Measurements from ENCODE around the gene SPATA3.
"Not testable (repeated sequence)": the region's sequence is repeated elsewhere in the genome, so short reads cannot be mapped to it uniquely, and the experiment has no call there.

The SPATA3 gene

DNA sequence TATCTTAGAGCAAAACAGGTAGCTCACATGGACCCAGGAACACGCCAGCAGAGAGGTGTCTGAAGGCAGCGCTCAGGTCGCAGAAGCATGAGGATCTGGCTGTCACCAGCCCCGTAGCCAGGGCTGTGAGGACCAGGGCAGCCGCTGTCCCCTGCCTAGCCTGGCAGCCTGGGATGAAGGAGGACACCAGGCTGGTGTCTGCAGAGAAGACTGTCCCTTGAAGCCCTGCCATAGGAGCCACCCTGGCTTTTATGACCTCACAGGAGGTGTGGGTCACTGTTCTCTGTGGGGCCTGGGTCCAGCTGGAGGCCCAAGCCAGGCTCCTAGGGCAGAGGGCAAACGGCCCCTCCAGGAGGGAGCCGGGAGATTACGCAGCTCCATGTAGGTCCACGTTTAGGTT, at the start of gene SPATA3:
SPATA3 (plus strand) TSS at position 301 of the 400 bp plus-strand sequence. CDS start 113 bp downstream, outside the sequence.
- no peak for DNase-seq

DNA sequence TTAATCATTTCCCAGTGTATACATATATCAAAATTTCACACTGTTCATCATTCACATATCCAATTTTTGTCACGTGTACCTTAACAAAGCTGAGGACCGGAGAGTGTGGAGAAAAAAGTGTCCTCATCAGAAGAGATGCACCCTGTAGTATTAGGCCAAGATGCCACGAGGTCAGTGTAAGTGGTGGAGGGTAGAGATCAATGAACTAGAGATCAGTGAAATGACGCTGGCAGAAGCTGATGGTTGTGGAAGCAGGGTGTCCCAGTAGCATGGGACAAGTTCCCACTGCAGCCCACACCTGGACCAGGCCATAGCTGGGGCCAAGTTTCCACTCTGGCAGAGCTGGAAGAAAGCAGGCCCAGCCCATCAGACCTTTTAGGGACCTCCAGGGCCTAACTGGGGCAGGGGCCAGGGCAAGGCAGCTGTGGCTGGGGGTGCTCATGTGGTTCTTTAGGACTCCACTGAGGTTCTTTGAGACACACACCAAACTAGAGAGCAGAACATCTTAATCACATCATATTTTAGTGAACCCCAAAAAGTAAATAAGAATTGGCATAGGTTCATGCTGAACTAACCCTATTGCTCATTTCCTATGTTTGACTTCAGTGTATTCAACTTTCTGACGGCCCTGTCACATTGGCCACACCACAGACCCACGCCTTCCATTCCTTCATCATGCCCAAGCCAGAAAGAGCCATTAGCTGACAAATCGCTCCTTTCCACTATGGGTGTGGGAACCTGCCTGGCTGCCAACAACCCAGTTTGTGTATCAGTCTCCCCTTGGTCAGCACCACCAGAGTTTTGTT, 49.3 kb upstream of the SPATA3 start:
- no peak for DNase-seq

DNA sequence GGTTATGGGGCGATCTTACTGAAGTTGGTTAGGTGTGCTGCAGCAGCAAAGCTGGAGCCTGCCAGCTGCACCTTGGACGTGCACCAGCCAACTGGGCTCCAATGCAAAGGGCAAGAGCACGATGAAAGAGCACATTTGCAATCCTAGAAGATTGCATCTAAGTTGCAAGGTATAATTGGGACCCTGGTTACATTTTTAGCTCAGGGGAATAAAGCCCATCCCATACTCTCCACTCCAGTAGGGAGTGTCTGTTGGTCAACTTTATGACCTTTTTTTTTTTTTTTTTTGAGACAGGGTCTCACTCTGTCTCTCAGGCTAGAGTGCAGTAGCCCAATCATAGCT, 48.7 kb upstream of the SPATA3 start:
- no peak for DNase-seq

DNA sequence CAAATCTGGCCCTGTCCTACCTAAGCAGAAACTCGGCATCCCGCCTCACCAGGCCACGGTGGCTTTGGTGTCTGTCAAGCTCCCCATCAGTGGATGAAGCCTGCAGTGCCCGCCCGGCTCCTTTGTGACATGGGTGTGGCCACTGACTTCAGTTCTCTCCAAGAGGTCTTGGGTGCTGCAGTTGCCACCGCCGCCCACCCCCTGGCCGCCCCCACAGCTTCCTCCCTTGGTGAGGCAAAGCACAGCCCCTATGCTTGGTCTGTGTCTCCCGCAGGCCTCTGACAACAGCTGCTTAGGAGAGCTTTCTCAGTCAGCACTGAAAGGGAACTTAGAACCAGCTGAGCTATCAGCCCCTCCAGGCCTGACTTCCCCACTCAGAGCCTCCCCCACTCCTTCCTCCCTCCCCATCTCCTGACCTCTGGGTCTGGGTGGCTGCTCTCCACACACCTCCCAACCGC, 48.0 kb upstream of the SPATA3 start:
- DNase-seq = no peak

DNA sequence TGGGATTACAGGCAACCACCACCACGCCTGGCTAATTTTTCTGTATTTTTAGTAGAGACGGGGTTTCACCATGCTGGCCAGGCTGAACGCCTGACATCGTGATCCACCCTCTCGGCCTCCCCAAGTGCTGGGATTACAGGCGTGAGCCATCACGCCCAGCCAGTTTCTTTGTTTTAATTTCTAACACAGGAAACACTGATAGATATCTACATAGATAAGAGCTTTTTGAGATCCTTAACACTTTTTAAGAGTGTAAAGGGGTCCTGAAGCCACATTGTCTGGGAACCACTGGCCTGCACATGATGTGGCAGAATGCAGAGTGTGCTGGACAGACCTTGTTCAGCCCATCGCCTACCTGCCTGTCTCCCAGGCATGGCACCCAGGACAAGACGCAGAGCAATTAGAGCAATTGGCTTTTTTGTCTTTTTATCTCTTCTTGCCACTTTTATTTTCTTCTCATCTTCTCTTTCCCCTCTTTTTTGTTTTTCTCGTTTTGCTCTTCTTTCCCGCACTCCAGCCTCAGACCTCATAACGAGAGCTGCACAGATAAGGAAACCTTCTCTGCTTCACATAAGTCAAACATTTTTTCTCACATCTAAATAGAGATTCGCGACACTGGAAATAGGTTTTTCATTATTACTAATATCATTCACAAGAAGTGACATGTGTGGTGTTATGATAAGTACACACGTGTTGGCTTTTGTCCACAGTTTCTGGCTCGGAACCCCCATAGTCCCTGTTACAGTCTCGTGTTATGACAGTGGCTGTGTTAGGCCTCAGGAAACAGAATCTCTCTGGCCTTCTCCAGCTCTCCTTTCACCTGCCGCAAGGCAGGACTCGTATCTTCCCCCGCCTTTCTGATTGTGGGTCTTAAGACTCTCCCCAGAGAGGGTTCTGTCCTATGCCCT, 45.7 kb upstream of the SPATA3 start:
- no peak for DNase-seq

DNA sequence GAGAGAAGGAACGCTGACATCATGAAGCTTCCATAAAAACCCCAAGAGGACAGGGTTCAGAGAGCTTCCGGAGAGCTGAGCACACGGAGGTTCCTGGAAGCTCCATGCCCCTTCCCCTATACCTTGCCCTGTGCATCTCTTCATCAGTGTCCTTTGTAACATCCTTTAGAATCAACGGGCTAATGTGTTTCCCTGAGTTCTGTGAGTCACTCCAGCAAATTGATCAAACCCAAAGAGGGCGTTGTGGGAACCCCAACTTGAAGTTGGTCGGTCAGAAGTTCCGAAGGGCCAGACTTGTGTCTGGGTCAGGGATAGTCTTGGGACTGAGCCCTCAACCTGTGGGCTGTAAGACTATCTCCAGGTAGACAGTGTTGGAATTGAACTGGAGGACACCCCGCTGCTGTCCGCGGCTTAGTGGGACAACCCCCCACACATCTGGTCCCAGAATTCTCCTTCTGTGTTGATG, 45.0 kb upstream of the SPATA3 start:
- no peak for DNase-seq

DNA sequence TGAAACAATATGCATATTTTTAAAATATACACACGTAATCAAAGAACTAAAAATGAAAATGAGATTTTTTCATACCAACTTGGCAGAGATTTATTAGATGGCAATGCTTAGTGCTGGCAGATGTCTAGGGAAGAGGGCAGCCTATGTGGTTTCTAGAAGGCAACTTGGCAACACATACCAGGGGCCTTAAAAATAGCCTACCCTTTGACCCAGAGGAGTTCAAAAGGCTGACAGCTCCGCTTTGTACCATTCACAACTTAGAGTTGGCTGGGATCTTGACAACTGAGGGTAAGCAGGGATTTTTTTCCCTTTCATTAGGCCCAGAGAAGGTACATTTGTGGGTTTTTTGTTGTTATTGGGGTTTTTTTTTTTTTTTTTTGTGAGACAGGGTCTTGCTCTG, 44.5 kb upstream of the SPATA3 start:
- no peak for DNase-seq

DNA sequence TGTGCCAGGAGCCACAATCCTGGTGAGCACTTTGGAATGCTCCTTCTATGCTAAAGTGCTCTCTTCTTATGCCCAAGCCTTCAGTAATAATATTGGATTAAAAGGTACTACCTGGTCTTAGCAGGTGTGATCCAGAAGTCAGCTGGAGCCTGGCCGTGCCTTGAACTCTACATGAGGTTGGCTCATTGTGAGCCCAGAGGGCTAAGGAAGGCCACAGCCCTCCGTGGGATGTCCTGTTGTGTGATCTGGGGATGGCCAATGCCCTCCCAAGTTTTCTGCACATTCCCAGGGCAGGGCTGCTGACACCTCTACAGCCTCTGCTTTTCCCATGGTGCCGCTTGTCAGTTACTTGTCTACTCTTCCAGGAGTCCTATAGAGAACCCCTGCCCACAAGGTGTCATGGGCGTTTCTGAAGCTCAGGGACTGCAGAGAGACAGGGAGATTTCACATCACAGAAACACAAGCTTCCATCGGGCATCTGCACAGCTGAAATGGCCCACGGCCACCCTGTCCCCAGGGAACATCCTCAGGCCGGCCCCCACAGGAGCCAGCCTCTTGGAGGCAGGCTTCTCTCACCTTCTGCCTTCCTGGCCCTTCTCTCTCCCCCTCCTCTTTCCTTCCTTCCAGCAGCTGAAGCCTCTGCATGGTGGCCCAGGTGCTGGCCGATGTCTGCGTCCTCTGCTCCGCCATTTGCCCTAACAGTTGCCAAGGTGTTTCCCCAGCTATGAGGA, 43.5 kb upstream of the SPATA3 start:
- DNase-seq = no peak

DNA sequence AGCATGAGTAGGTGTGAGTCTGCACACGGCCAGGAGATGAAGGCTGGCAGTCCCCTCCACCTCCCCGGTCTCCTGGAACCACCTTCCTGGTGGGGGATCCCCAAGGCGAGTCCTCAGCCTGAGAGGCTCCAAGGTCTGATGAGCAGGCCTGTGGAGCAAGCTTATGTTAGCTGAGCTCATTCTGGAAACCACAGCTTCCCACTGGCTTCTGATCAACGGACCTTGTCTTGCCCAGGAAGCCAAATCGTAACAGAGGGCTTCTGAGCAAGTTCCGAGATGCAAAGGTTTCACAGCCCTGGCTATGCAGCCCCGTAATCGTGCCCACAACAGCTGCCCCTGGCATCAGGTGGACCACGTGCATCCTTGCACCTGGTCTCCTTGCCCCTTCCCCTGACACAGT, 42.1 kb upstream of the SPATA3 start:
- peak; percentile 28 for DNase-seq

DNA sequence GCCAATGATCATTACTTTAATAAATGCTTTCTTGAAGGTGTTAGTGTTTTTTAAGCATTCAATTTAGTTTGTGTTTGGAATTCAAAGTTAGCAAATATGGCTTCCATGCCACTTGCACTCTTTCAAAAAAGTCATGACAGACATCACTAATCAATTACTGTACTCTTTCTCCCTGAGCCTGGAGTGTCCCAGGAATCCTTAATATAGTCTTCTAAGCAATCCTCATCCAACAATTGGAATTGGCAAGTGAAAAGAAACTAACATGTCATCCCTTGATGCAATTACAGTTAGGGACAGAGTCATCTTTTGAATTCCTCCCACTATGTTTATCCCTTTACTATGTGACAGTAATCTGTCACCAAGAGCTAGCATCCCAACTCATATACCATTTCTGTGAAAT, 41.2 kb upstream of the SPATA3 start:
- DNase-seq = no peak

DNA sequence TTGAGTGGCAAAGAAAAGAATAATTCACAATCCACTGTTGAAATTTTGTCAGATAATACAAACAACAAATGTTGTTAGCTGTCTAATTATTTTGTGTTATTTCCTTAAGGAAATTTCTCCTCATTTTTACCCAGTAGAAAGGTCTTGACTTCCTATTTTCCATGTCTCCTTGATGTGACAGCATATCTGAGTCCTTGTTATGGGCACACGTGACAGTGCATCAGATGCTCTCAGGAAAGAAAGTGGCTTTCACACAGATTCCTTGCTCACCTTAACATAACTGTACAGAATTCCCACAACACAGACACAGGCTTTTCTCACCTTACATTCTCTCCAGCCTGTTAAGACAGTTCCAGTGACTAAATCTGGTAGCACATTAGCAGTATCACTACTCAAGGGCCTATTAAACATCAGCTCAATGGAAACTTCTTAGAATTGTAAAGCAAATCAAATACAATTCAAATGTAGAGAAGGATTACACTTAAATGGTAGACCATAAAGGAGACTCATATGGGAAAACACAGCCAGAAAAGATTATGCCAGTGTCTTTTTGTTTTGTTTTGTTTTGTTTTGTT, 40.7 kb upstream of the SPATA3 start:
- DNase-seq = no peak

DNA sequence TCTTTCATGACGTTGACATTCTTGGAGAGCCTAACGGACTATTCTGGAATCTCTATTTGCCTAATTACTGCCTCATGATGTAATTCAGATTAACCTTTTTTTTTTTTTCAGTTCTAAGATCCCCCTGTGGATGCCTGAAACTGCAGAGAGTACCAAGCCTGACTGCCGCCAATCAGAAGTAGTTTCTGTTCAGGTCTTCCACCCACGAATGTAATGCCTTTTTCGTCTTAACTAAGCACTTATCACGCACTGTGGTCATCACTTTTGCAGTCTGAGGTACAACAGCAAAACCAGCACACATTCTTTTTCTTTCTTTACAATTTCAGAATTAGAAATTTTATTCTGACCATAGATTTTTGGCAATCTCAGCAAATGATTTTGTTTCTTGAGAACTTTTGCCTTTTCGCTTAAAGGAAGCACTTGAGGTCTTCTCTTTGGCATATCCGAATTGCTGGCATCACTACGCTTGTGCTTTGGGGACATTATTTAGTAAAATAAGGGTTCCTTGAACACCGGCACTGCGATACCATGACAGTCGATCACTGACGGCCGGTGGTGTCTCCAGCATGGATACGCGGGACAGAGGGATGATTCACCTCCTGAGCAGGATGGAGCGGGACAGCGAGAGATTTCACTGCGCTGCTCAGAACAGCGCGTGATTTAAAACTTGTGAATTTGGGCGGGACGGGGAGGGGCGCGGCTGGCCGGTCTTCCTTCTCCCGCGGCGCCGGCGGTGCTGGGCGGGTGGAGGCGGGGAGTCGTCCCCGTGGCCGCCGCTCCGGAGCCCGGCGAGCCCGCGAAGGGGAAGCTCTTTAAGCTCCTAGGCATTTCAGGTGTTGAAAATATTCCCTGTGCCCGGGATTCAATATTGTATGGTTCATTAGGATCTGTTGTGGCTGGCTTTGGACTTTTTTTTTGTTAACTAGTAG, 38.8 kb upstream of the SPATA3 start:
- DNase-seq = peak; percentile 71

DNA sequence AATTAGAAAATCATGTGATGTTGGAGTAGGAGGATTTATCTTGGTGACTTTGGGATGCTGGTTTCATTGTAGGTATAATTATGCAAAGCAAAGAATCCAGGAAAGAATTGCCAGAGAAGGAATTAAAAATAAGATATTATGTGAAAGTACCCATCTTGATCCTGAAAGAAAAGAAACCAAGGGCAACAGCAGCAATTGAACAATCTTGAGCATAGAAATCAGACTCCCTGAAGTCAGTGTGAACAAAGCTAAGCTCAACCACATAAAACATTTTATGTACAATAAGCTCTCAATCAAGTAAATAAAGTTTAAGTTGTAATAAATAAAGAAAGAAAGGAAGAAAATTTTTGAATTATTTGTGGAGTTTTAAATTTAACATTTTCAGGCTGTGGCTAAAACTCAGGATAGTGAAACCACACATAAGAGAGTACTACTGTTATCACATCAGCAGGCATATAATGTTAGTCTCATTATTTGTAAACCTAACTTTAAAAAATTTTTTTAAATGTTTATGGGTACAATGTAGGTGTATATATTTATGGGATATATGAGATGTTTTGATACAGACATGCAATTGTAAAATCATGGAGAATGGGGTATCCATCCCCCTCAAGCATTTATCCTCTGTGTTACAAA, 38.0 kb upstream of the SPATA3 start:
- DNase-seq = no peak

DNA sequence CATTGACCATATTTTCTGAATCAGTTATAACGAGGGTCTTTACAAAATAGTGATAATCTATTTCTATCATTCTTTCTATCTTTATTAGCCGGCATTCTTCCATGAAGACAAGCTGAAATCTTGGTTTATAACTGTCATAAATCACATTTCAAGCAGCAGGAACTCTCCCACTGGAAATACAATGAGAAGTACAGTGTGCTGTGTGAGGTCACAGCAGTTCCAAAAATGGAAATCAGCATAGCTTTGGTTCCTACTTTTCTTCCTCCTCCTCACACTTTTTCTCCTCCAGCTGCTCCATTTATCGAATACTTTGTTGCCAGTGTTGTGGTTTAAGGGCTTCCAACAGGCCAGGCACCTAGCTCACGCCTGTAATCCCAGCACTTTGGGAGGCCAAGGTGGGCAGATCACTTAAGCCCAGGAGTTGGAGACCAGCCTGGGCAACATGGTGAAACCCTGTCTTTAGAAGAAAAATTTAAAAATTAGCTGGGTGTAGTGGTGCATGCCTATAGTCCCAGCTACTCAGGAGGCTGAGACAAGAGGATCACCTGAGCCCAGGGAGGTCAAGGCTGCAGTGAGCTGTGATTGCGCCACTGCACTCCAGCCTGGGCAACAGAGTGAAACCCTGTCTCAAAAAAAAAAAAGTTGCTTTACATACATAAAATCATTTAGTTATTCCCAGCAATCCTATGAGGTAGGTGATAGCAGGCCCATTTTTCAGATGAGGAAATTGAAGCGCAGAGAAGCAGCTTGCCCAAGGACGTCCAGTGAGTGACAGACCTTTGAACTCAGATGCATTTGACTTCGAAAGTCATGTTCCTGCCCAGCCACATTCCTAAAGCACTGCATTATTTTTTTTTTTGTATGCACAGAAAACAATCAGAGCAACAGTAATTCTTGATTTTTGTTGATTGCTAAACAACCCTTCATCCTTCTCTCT, 36.8 kb upstream of the SPATA3 start:
- no peak for DNase-seq

DNA sequence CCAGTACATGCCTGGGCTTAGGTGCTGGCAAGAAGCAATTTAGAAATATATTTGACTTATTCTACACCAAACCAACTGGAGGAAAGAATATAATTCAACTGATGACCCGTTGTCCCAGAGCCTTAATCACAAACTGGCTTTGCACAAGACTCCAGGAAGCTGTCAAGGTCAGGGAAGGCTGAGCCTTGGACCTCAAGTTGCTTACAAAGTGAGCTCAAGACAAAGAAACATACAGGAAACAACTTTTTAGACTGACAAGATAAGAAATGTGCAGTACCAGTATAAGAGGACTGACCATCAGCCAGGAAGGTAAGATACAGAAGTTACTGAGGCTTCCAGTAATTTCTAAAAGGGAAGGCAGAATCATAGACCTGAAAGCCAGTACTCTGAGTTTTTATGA, 35.9 kb upstream of the SPATA3 start:
- DNase-seq = no peak

DNA sequence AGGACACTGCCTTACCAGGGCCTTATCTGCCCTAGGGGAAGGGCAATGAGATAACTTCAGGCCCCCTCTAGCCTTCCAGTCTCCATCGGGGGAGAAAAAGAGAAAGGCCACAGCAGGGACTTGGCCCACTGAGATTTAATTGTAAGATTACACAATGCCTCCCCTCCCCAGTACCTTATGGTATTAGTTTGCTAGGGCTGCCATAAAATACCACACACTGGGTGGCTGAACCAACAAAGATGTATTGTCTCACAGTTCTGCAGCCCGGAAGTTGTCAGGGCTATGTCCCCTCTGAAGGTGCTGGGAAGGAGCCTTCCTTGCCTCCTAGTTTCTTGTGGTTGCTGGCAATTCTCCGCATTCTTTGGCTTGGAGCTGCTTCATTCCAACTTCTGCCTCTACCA, 34.8 kb upstream of the SPATA3 start:
- no peak for DNase-seq

DNA sequence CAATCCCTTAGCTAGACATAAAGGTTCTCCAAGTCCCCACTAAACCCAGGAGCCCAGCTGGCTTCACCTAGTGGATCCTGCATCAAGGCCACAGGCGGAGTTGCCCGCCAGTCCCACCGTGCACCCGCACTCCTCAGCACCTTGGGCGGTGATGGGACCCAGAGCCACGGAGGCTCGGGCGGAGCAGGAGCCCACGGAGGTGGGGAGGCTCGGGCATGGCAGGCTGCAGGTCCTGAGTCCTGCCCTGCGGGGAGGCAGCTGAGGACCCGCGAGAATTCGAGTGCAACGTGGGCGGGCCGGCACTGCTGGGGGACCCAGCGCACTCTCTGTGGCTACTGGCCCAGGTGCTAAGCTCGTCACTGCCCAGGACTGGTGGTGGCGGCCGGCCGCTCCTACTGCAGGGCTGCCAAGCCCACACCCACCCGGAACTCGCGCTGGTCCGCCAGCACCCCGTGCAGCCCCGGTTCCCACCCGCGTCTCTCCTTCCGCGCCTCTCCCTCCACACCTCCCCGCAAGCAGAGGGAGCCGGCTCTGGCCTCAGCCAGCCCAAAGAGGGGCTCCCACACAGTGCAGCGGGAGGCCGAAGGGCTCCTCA, 31.7 kb upstream of the SPATA3 start:
- no peak for DNase-seq

DNA sequence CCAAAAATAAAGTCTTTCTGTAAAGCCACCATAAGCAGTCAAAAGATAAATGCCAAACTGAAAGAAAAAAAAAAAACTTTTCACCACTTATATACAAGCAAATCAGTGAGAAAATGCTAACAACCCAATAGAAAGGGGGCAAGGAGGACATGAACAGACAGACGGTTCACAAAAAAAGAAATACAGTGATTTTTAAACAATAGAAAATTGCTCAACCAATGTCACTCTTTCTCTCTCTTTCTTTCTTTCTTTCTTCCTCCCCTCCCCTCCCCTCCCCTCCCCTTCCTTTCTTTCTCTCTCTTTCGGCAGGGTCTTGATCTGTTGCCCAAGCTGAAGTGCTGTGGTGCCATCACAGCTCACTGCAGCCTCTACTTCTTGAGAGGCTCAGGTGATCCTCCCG, 28.8 kb upstream of the SPATA3 start:
- no peak for DNase-seq

DNA sequence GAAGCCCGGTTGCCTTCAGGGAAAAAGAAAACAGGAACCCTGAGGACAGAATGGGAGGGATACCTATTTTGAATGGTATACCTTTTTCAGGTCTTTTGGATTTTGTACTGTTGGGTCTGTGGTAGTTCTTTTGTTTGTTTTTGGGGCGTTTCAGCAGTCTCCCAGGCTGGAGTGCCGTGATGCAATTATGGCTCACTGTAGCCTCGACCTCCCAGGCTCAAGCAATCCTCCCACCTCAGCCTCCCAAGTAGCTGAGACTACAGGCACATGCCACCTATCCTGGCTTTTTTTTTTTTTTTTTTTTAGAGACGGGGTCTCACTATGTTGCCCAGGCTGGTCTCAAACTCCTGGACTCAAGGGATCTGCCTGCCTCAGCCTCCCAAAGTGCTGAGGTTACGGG, 27.6 kb upstream of the SPATA3 start:
- not testable (repeated sequence) for DNase-seq

Measured in RPMI8226 (cell line).